Naive thymus-derived CD8-positive, alpha-beta T cell (primary cell): ENCODE results near the gene GPC3. TPM values are rescaled to one million over a fixed set of nuclear protein-coding genes. Genes with fewer than 3 reads are reported as not detected.

Source experiments
- ATAC-seq, 2 donors: fragments of 150-1000 bp; cut with Tn5 transposase in 1 of 2; sonication (Bioruptor Pico), chemical (Tn5 transposase) in 1 of 2; 1 replicate in 1 of 2; 2 replicates in 1 of 2; pipeline ENCODE4 v1.10.0; 2021; ENCODE audit warnings: mild to moderate bottlenecking in 2 of 2, moderate library complexity in 2 of 2
- POLR2A ChIA-PET: fragments of 350-600 bp; sonication (Branson Sonifier 250); formaldehyde crosslinking; loops from one replicate; lab custom pipeline; 2021; ENCODE audit warnings: antibody characterized with exemption; lab: Charles Lee
- DNase-seq, 10 donors: peaks; one replicate each; pipeline versions ENCODE4 v3.0.0 to v3.0.0-alpha.2; 2020 to 2022
- H3K27ac Mint-ChIP-seq, 10 donors: one replicate each; pipeline ENCODE4 v1.8.0; 2020 to 2022; ENCODE audit warnings: mild to moderate bottlenecking in 10 of 10, mixed read lengths in 10 of 10, moderate library complexity in 4 of 10, inconsistent platforms in 1 of 10
- H3K27me3 Mint-ChIP-seq, 5 donors: one replicate each; pipeline ENCODE4 v1.8.0; 2021 to 2022; ENCODE audit warnings: mixed read lengths in 5 of 5
- H3K36me3 Mint-ChIP-seq, 3 donors: one replicate each; pipeline ENCODE4 v1.8.0; 2020 to 2022; ENCODE audit warnings: mixed read lengths in 3 of 3, mild to moderate bottlenecking in 2 of 3, inconsistent platforms in 1 of 3
- H3K4me1 Mint-ChIP-seq, 4 donors: one replicate each; pipeline ENCODE4 v1.8.0; 2021 to 2022; ENCODE audit warnings: mixed read lengths in 4 of 4
- H3K4me3 Mint-ChIP-seq, 10 donors: one replicate each; pipeline ENCODE4 v1.8.0; 2020 to 2022; ENCODE audit warnings: mild to moderate bottlenecking in 10 of 10, mixed read lengths in 10 of 10, moderate library complexity in 6 of 10, inconsistent platforms in 1 of 10
- H3K9me3 Mint-ChIP-seq, 9 donors: one replicate each; pipeline ENCODE4 v1.8.0; 2020 to 2022; ENCODE audit warnings: mixed read lengths in 9 of 9, mild to moderate bottlenecking in 3 of 9, inconsistent platforms in 1 of 9, moderate library complexity in 1 of 9
- polyA plus RNA-seq, 3 donors: library from polyadenylated mRNA; unstranded; fragments of 300-500 nt; fragmentation: Illumina TruSeq; gene quantifications; one replicate each; pipeline ENCODE4 v1.2.3, GENCODE V29; 2021
- total RNA-seq, 8 experiments: library from RNA in 2 of 8; stranded (reverse) in 2 of 8; gene quantifications; one replicate each; pipeline ENCODE4 v1.2.3 and lab custom pipeline; 2021 to 2026

Gene GPC3
- total and polyA plus RNA-seq, 5 experiments from 2014 or later, result 2.3 to 3.9 (median 2.6) TPM; not detected in 2

- no peak overlapping the region for H3K27ac Mint-ChIP-seq
- peaks cover 0 to 3% (median 0%) of the 10 kb centered on the region in 9 donors for H3K9me3 Mint-ChIP-seq
- no peak overlapping the region for H3K4me3 Mint-ChIP-seq
- no peaks in the 10 kb centered on the region for H3K4me1 Mint-ChIP-seq
- POLR2A ChIA-PET, result no interaction called here
- no peaks in the 10 kb centered on the region for H3K36me3 Mint-ChIP-seq
- peaks cover 0 to 5% (median 0%) of the 10 kb centered on the region in 5 donors for H3K27me3 Mint-ChIP-seq
- ATAC-seq, result no peak
- no peak for DNase-seq
Measured at GRCh38 chrX:133511041-133511440, 474.4 kb downstream of the GPC3 start.

DNA sequence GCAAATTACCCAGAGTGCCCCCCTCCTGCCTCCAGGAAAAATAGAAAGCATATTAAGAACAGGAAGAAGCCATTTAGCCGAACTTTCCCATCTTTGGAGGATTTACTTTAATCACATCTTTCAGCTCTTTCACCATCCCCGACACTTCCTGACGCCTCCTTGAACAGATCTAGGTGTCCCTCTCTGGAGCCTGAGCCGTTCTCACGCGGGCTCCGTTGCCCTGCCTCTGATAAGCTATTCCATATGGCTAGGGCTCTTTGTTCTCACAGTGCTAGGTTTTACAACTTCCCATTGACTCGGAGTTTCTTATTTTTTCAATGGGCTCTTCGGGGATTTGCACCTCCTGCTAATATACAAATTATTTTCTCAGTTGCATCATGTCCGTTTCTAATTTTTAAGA is 488.0 kb downstream of the GPC3 start:
- POLR2A ChIA-PET, result no interaction called here
- Mint-ChIP-seq H3K36me3 (no peaks in the 10 kb centered on the region), H3K9me3 (no peaks in the 10 kb centered on the region), H3K4me3 (no peak overlapping the region), H3K4me1 (peaks cover 0 to 2% (median 0%) of the 10 kb centered on the region in 4 donors), H3K27ac (no peak overlapping the region), H3K27me3 (peaks cover 0 to 5% (median 0%) of the 10 kb centered on the region in 5 donors)
- ATAC-seq (no peak), DNase-seq (no peak)

DNA sequence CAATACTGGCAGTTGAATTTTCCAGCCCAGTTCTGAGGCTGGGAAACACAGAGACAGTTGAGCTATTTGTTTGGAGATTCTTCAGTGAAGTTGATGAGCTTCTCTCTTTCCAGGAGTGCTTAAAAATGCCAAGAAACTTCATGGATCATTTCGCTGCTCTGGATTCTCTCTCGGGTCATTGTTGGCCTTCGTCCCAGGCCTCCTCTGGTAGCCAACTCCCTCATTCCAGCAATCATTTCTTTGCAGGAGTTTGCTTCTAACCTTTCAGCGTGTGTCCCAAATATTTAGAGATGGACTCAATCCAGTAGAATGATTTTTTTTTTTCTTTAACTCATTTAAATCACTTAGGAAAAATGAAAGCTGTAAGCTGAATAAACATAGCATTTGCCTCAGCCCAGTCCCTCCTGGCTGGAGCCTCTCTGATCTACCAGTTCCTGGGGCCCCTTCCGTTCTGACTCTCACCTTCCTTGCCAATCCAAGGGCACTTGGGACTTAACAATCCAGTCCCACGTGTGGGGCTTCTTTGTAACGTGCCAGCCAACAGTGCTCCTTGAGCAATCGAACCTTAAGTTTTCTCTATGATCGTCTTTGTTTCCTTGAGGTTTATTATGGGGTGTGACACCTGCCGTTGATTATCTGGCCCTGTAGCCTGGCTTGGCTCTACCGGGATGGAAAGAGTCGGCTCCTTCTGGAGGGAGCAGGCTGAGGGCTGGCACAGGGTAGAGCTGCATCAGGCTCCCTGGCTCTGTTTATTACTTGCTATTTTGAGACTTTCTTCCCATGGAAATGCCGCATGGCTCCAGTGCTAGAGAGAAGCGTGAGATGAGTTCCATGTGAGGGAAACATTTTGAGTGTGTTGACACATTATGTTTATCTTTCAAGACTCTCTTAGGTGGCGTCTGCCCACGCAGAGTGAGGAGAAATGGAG is 489.7 kb downstream of the GPC3 start:
- H3K27me3 Mint-ChIP-seq, result peaks cover 0 to 8% (median 1%) of the 10 kb centered on the region in 5 donors
- no peaks in the 10 kb centered on the region for H3K9me3 Mint-ChIP-seq
- H3K4me3 Mint-ChIP-seq, result no peak overlapping the region
- POLR2A ChIA-PET, result no interaction called here
- peak overlapping the region in 1 of 10 donors; percentile 24 for H3K27ac Mint-ChIP-seq
- ATAC-seq (no peak), DNase-seq (no peak)
- peaks cover 0 to 2% (median 0%) of the 10 kb centered on the region in 4 donors for H3K4me1 Mint-ChIP-seq
- no peaks in the 10 kb centered on the region for H3K36me3 Mint-ChIP-seq

DNA sequence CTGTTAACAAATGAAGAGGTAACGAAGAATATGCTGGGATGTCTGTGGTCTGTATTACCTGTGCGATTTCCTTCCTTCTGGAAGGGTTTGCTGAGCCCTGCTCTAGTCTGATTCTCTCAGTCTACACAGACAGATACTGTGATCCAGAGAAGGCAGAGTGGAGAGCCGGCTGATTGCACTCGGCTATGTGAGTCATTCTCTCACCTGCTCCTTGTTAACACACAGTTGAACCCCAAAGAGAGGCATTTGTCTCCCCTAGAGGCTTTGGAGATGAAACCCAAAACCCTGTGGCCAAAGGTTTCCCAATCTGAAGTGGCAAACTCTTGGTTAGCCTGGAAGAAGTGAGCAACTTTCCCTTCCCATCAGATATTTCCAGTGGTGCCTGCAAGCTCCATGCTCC is 492.0 kb downstream of the GPC3 start:
- no peak for ATAC-seq
- Mint-ChIP-seq H3K27me3 (peaks cover 0 to 8% (median 1%) of the 10 kb centered on the region in 5 donors), H3K4me1 (peaks cover 0 to 2% (median 0%) of the 10 kb centered on the region in 4 donors), H3K9me3 (no peaks in the 10 kb centered on the region), H3K36me3 (no peaks in the 10 kb centered on the region), H3K4me3 (no peak overlapping the region), H3K27ac (no peak overlapping the region)
- POLR2A ChIA-PET, result no interaction called here
- DNase-seq, result no peak

- Mint-ChIP-seq H3K27ac (no peak overlapping the region), H3K9me3 (no peaks in the 10 kb centered on the region), H3K27me3 (peaks cover 0 to 4% (median 0%) of the 10 kb centered on the region in 5 donors), H3K36me3 (no peaks in the 10 kb centered on the region), H3K4me3 (no peak overlapping the region), H3K4me1 (no peaks in the 10 kb centered on the region)
- POLR2A ChIA-PET, result no interaction called here
- no peak for ATAC-seq
- DNase-seq, result no peak
Measured at GRCh38 chrX:133490955-133491354, 494.4 kb downstream of the GPC3 start.
